Lower lobe of right lung (tissue), 2 donors: ENCODE results near the gene TLR9. TPM values are rescaled to one million over a fixed set of nuclear protein-coding genes. Genes with fewer than 3 reads are reported as not detected.

Experiments
- ATAC-seq, 2 donors: fragments of 200-7000 bp; cut with Tn5 transposase; one replicate each; pipeline ENCODE4 v1.9.1; 2020 to 2022; ENCODE audit warnings: mild to moderate bottlenecking in 2 of 2, moderate library complexity in 2 of 2
- DNase-seq: peaks from one replicate; pipeline ENCODE4 v3.0.0-alpha.2; 2020
- H3K27ac ChIP-seq: fragments of 200-600 bp; one replicate; pipeline ENCODE4 v1.8.0; 2022
- H3K27me3 ChIP-seq: fragments of 200-600 bp; one replicate; pipeline ENCODE4 v1.8.0; 2022; ENCODE audit warnings: low read depth
- H3K36me3 ChIP-seq: fragments of 200-600 bp; one replicate; pipeline ENCODE4 v1.8.0; 2022; ENCODE audit warnings: mild to moderate bottlenecking
- H3K4me1 ChIP-seq: fragments of 200-600 bp; one replicate; pipeline ENCODE4 v1.8.0; 2022
- H3K4me3 ChIP-seq: fragments of 200-600 bp; one replicate; pipeline ENCODE4 v1.8.0; 2022; ENCODE audit warnings: mild to moderate bottlenecking
- H3K9me3 ChIP-seq: fragments of 200-600 bp; one replicate; pipeline ENCODE4 v1.8.0; 2022
- CTCF ChIP-seq: fragments of 200-600 bp; IDR thresholded peaks from one replicate; pipeline ENCODE4 v1.8.0; 2022; ENCODE audit warnings: antibody characterized with exemption, mild to moderate bottlenecking
- intact Hi-C: fragments of 100-400 bp; cut with DNase I; formaldehyde crosslinking; loops from one replicate; pipeline ENCODE4 v1.11.0; 2022
- total RNA-seq: library from RNA; stranded (reverse); fragmentation: NEBNext Ultra II Directional; extraction: Animal tissue kit (Norgen Biotek cat#: 25700); gene quantifications from one replicate; pipeline ENCODE4 v1.2.1, GENCODE V29; 2021
- donor health status: DM: no; HTN: yes; CAD: no; lungs with severe emphysema.

Gene TLR9
- total RNA-seq, 1 donor from 2014 or later: 1.0 TPM

DNA sequence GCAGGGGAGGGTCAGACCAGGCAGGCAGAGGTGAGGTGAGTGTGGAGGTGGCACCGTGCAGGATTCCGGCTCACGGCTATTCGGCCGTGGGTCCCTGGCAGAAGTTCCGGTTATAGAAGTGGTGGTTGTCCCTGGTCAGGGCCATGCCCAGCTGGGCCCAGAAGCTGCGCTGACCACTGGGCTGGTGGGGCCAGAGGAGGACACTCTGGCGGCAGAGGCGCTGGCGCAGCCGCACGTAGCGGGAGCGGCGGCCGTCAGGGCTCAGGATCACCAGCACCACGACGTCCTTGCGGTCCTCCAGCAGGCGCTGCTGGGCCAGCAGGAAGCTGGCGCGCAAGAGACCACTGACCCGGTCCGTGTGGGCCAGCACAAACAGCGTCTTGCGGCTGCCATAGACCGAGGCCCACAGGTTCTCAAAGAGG, 4.3 kb downstream of the TLR9 start:
- no peak overlapping the region for H3K4me3 ChIP-seq
- intact Hi-C loops: no loop called here
- H3K36me3 ChIP-seq: no peaks in the 10 kb centered on the region
- no peak for TF ChIP-seq CTCF
- peaks cover 55% of the 10 kb centered on the region for H3K4me1 ChIP-seq
- no peak for ATAC-seq
- no peak for DNase-seq
- no peak overlapping the region for H3K27ac ChIP-seq
- no peaks in the 10 kb centered on the region for H3K27me3 ChIP-seq
- no peaks in the 10 kb centered on the region for H3K9me3 ChIP-seq

- ATAC-seq: peak; percentile 74 to 81
- peak; percentile 94 for TF ChIP-seq CTCF
- intact Hi-C loops: no loop called here
These were observed 4.9 kb downstream of the TLR9 start for GRCh38 chr3:52220380-52221026.

DNA sequence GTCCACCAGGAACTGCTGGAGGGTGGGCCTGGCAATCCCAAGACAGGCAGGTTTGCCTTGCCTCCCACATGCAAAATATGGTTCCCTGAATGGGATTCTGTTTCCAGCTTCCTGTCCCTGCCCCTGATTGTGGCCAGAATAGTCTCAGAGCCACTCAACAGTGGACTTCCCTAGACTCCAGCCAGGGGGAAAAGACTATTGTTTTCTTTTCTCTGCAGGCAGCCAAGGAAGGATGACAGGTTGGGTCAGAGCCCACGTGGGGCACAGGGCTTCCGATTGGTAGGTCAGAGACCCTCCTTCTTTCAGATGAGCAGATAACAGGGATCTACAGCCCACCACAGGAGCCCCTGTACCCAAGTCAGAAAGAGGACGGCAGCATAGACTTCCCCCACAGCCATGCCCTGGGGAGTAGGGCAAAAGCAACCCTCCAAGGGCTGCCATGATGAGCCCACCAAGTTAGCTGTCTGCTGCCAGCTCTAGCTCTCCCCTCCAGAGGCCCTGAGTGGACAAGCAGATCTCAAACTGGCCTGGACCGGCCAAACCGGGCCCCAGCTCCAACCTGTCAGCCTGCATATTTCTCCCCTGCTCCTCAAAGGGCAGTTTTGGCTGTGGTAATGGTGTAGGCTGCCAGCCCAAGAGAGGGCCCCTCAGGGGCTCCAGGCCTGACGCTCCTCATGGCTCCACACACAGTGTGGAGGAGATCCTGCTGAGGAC, 6.4 kb downstream of the TLR9 start:
- DNase-seq: peak; percentile 73
- Histone ChIP-seq H3K27me3 (no peaks in the 10 kb centered on the region), H3K9me3 (no peaks in the 10 kb centered on the region), H3K36me3 (peaks cover 20% of the 10 kb centered on the region), H3K27ac (peak overlapping the region; percentile 81), H3K4me3 (no peak overlapping the region), H3K4me1 (peaks cover 63% of the 10 kb centered on the region)
- TF ChIP-seq CTCF: no peak
- intact Hi-C loops: no loop called here
- peak; percentile 49 to 50 for ATAC-seq

More at GRCh38 chr3:52220380-52221026, 4.9 kb downstream of the TLR9 start:
- Histone ChIP-seq H3K27ac (no peak overlapping the region), H3K36me3 (peaks cover 6% of the 10 kb centered on the region), H3K9me3 (no peaks in the 10 kb centered on the region), H3K4me3 (no peak overlapping the region), H3K27me3 (no peaks in the 10 kb centered on the region), H3K4me1 (peaks cover 62% of the 10 kb centered on the region)
- DNase-seq: peak; percentile 89

- peaks cover 63% of the 10 kb centered on the region for H3K4me1 ChIP-seq
- no peaks in the 10 kb centered on the region for H3K9me3 ChIP-seq
- no peak overlapping the region for H3K4me3 ChIP-seq
- TF ChIP-seq CTCF: no peak
- no peak for DNase-seq
- no peaks in the 10 kb centered on the region for H3K27me3 ChIP-seq
- peak overlapping the region; percentile 81 for H3K27ac ChIP-seq
- H3K36me3 ChIP-seq: peaks cover 26% of the 10 kb centered on the region
- intact Hi-C loops: no loop called here
- no peak for ATAC-seq
These were observed 7.0 kb downstream of the TLR9 start for GRCh38 chr3:52218454-52218853.

GRCh38 chr3:52218026-52218425, 7.4 kb downstream of the TLR9 start:
- no peaks in the 10 kb centered on the region for H3K9me3 ChIP-seq
- H3K4me3 ChIP-seq: no peak overlapping the region
- H3K4me1 ChIP-seq: peaks cover 63% of the 10 kb centered on the region
- H3K27me3 ChIP-seq: no peaks in the 10 kb centered on the region
- intact Hi-C loops: no loop called here
- DNase-seq (no peak), ATAC-seq (no peak)
- TF ChIP-seq CTCF: no peak
- H3K27ac ChIP-seq: peak overlapping the region; percentile 81
- H3K36me3 ChIP-seq: peaks cover 30% of the 10 kb centered on the region
